Inferior parietal cortex (tissue), 1 donor: Measurements from ENCODE around the gene CCSER1.

Experiments used
- DNase-seq: peaks from one replicate; pipeline ENCODE4 v3.0.0-alpha.2; 2016; ENCODE audit errors: extremely low spot score

Gene CCSER1

DNA sequence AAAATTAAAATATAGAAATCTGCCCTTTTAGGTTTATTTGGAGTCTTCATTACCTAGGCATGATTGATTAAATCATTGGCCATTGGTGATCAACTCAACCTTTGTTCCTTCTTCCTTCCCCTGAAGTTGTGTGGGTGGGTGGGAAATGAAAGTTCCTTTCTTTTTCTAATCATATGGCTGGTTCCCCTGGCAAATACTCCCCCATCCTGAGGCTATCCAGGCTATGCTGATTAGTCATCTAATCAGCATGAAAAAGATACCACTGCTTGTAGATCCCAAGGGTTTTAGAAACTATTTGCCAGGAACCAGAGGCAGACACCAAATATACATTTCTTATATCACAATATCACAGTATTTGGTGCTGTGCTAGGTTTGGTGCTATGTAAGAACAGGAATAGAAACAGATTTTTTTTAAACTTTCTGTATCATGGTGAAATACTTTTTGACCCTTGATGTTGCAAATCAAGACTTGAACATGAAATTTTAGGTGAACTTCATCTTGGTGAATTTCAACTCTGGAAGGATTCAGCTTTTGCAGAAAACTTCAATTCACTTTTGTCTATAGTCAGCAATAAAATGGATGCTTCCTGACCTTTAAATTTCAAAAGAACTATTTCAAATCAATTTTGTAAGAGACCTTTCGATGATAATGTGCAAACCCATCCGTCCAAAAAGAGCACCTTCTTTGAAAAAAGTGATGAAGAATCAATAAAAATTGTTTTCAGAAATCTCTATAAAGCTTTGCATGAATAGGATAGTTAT, 71.1 kb downstream of the CCSER1 start:
- no peak for DNase-seq

DNA sequence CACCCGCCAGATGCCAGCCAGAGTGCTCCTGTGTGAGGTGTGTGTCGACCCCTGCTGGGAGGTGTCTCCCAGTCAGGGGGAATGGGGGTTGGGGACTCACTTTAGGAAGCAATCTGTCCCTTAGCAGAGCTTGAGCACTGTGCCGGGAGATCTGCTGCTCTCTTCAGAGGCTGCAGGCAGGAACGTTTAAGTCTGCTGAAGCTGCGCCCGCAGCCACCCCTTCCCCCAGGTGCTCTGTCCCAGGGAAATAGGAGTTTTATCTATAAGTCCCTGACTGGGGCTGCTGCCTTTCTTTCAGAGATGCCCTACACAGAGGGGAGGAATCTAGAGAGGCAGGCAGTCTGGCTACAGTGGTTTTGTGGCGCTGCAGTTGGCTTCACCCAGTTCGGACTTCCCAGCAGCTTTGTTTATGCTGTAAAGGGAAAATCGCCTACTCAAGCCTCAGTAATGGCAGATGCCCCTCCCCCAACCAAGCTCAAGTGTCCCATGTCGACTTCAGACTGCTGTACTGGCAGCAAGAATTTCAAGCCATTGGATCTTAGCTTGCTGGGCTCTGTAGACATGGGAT, 80.8 kb downstream of the CCSER1 start:
- DNase-seq, result no peak

DNA sequence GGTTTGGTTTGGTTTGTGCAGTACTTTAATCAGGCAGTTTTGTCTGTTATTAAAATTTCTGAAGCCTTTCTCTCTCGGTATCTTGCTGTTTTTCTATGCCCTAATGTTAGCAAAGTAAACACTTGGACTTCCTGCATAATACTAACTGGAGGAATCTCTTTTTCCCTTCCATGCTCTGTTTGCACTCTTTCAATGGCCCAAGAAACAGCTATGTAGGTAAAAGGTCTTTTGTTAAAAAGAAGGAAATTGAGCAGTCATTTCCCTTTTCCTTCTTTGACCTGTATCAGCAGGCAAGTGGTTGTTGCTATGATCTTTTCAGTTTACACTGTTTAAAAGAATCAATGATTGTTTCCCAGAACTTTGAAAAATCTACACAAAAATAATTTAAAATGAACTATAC, 82.7 kb downstream of the CCSER1 start:
- DNase-seq, result no peak

GRCh38 chr4:90211174-90211573, 84.0 kb downstream of the CCSER1 start:
- no peak for DNase-seq

DNA sequence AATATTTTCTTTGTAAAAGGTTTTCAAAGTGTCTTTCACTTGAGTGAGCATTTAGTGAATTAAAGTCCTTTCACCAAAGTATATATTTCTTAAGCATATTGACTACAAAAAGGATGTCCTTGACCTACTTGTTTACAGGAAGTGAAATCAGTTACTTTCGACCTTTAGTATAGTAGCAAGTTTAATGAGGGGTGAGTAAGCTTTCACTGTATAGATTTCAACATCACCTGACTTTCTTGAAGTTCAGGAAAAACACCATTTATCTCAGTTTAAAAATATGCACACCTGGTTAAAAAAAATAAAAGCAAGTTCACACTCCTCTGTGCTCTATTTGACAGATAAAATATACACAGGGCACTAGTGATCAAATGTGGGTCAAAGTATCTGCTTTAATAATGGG, 88.1 kb downstream of the CCSER1 start:
- no peak for DNase-seq

DNA sequence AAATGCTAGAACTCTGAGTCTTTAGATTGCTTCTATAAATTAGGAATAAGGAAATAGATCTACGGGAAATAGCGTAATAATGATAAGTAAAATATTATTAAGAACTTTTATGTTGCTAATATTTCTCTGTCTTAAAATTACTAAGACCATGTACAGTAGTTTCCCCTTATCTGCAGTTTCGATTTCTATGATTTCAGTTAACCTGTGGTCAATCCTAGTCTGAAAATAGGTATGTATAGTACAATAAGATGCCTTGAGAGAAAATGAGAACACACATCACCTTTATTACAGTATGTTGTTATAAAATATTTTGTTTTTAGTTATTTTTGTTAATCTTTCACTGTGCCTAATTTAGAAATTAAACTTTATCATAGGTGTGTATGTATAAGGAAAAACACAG, 92.6 kb downstream of the CCSER1 start:
- DNase-seq, result no peak

GRCh38 chr4:90220459-90220858, 93.3 kb downstream of the CCSER1 start:
- DNase-seq, result no peak

DNA sequence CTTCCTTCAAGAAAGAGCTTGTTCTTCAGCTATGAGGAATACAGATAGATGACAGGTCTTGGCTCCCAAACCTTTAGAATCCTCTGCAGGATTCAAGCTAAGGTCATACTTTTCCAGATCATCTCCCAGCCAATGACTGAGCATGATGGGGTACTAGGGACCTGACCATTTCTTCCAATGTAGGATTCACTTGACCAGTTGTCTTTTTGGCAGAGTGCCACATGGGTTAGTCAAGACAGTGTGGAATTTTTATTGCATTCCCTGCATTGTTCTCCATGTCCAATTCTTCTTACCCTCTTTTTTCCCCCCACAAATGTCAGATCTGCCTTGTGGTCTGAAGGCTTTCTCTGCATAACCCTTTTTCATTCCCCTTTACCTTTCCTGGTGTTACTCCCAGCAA, 99.5 kb downstream of the CCSER1 start:
- no peak for DNase-seq

DNA sequence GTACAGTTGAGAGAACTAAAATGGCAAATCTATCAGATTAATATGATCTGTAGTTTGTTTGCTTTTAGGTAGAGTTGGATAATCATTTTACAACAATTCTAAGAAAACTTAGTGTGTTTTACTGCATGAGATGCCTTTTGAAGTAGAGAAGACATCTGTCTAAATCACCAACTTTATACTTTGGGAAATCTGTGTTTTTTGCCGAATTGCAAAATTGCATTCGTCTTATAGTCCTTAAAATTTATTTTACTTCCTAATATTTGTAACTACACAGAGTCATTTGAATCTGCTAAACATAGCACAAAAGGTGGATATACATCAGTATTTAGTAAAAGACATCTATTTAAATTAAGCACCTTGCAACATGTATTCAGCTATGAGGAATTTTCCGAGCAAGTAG, 100.0 kb downstream of the CCSER1 start:
- no peak for DNase-seq

DNA sequence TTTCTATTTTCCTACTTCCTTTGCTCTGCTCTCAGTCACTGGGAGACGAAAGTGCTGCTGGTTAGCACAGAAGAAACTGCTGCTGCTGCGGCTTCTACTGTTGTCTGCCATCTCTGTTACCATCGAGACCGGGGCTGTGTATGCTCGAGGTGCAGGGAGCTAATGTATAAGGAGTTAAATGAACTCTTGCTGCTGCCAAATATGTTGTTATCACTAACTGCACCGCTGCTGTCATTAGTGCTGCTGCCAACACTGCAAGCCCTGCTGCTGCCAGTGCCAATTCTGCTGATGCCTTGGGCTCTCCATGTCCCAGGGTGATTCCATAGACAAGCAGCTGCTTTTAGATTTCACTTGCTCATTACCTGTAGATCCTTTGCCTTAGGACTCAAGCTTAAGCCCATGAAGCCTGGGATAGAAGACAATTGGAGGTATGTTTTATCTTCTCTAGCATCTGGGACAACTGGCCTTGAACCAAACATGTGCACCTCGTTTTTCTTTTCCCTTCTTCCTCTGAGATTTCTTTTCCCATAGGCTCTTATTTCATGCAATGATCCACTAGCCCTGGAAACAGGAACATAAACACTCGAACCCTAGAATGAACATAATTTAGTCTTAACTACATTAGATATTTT, 107.8 kb downstream of the CCSER1 start:
- DNase-seq, result no peak

DNA sequence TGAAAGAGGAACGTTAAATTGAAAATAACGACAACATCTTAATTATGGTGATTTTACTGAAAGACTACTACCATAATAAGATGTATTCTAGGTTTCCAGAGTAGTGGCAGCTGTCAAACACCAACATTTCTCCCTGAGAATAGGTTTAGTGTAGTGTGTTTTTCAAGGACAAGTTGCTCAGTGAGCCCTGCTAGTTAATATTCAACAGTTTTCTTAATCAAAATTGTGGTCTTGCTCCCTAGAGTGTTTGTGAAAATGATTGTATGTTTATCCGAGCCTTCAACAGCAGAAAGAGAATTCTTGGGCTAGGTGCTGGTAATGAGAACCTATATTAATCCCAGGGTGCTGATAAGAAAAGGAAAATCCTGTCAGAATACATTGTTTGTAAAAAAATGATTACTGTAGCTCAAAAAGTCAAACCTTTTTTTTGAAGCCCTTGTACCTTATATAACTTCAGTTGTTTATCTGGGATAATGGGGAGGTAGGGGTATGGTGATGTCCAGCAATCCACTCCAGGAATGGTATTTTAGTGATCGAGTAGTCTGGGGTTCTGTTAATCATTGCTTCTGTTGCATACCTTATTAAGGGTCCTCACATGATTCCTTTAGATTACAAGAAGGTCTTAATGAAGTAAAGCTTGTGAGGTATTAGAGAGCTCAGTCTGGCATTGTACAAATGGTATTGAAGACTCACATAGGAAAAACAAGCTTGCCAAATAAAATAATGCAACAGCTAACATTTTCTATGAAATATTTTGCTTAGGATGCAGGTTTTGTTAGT, 110.7 kb downstream of the CCSER1 start:
- no peak for DNase-seq

DNA sequence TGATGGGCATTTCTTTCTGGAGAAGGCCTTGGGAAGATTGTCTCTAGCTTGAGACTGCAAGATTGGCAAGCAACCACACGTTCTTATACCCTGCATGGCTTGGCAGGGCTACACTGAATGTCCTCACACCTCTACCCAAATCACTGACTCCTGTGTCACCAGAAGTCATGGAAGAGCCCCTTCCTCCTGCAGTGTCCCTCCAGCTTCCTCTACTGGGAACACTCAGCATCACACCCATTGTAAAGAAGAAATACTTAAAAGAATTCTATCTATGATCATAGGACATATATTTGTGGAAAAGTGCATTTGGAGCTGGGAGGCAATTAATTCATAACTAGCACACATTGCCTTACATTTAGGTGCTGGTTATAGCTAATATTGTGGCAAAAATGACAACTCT, 113.1 kb downstream of the CCSER1 start:
- no peak for DNase-seq

- no peak for DNase-seq
Measured at GRCh38 chr4:90241008-90241407, 113.8 kb downstream of the CCSER1 start.

DNA sequence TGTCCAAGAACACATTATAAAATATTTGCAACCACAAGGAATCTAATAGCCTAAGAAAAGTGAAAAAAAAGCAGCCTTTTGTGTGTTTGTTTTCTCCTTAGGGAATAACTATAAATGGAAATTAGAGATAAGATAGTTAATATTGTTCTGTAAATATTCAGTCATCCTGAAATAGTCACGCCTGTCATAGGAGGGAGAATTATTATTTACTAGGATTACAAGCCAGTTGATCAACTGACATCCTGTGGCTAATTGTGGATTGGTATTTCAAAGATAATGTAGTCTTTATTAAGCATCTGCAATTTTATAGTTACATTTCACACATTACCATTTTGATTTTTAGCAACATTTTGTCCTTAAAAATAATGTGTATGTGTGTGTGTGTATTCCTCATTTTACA, 118.6 kb downstream of the CCSER1 start:
- DNase-seq, result no peak

GRCh38 chr4:90246816-90247215, 119.6 kb downstream of the CCSER1 start:
- DNase-seq, result no peak

DNA sequence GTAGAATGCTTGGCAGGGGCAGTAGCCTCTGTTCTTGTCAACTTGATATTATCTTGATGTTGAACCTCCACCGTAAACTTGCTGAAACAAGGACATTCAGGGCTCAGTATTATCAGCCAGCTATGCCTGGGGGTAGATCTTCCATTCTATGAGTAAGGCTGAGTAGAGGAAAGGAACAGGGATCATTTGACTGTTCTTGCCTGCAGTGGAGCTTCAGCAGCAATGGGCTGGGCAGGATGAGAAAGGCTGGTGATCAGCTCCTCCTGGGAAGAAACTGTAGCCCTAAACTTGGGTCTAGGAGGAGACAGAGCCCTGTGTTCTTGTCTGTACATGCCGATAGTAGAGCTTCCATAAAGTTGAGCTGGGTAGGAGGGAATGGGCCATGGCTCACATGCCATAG, 127.2 kb downstream of the CCSER1 start:
- no peak for DNase-seq

- DNase-seq, result no peak
Measured at GRCh38 chr4:90274175-90274574, 147.0 kb downstream of the CCSER1 start.

DNA sequence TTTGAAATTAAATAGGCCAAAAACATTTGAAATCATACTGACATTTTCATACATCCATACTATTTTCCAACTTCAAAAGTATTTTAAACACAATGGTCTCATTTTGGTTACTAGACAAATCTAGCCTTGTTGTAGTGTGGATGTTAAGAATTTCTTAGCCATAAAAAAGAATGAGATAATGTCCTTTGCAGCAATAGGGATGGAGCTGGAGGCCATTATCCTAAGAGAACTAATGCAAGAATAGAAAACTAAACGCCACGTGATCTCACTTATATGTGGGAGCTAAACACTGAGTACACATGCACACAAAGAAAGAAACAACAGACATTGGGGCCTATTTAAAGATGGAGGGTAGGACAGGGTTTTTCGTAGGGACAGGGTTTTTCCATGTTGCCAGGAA, 153.8 kb downstream of the CCSER1 start:
- DNase-seq, result no peak

GRCh38 chr4:90281541-90282355, 154.6 kb downstream of the CCSER1 start:
- DNase-seq, result no peak

DNA sequence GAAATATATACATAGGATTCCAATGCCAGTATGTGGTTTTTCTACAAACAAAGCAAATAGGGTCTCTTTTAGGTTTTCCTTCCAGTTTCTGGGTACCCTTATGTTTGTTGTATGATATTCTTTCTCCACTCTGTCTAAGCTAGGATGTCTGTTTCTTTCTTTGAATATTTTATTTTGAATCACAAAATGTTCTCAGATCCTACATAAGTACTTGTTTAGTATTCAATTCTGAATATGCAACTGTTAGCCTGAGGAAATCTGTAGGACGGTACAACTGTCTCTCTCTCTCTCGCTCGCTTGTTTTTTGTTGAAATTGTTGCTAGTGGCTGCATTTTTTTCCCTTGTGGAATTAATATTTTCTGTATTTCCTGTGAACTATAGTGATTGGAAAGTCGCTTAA, 163.2 kb downstream of the CCSER1 start:
- DNase-seq, result no peak

DNA sequence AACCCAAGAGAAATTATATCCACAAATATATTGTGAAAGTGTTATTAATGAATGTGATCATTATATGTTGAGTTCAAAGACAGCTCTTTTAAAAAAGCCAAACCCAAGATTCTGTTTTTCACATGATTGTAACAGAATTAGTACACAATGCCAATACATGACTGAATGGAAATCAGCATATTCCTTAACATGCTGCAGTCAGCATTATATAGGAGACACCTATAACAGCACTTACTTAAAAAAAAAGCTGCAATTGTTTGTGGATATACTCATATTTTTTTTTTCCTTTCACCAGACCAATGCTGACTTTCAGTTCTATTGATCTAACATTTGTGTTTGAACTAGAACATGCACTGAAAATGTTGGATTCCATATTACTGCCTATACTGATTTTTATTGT, 165.2 kb downstream of the CCSER1 start:
- DNase-seq, result no peak

DNA sequence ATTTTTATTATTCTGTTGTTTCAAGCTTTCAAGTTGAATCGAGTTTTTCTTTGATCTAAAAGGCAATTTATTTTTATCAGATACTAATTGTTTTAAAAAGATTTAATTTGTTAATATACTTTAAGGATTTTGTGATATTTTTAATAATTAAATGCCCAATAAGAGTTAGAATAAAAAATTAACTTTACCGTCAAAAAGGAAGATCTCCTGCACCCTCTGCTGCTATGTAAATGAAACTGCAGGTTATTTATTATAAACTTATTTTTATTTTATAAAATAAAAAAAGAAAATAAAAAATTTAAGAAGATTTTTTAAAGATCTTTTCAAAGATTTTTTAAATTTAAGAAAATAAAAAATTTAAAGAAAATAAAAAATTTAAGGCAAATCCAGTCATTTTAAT, 166.1 kb downstream of the CCSER1 start:
- no peak for DNase-seq
